Measurements from ENCODE around the gene SERPINH1.

The SERPINH1 gene

DNA sequence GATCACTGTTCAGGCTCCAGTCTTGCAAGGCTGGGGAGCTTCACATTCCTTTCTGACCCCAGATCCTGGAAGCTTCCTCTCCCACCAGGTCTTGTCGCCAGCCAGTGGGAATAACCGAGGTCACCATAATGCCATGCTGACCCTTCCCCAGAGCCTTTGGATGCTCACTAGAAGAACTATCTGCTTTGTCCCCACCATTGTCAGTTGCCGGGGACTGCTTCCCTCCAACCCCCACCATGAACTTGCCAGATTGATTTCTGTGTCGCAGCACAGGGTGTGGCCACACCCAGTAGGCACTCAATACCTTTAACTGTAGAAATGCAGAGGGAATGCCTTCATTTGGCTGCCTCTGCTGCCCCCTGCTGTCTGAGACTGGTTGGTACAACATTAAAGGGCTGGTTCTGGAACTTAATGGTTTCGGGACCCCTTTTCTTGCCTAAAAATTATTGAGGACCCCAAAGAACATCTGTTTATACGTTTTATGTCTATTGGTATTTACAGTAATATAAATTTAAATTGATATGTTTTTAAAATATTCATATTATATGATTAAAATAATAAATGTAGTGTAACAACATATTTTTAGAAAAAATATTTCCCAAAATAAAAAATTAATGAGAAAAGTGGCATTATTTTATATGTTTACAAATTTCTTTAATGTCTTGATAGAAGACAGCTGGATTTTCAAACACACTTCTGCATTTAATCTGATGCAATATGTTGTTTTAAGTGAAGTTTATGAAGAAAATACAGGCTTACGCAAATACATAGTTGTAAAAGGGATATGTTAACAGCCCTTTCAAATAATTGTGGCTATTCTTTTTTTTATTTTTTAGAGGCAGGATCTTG lies 29.6 kb upstream of the SERPINH1 start:
- no peak for DNase-seq (ENCODE audit: low read depth, low spot score)

DNA sequence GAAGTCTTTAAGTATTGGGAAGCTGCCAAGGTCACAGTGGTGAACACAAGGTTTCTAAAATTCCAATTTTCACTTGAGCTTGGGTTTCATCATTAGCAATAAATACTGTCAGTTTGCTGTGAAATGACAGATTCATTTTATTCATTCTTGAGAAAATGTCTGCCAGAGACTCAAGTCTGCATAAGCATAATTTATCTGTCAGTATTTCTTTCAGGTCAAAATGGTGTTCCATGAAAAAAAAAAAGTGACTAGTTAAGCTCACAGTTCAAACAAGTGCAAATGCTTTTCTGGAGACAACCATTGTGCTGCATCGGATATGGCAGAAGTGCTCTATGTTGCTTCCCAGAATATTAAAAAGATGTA lies 28.2 kb upstream of the SERPINH1 start:
- no peak for DNase-seq (ENCODE audit: low read depth, low spot score)

DNA sequence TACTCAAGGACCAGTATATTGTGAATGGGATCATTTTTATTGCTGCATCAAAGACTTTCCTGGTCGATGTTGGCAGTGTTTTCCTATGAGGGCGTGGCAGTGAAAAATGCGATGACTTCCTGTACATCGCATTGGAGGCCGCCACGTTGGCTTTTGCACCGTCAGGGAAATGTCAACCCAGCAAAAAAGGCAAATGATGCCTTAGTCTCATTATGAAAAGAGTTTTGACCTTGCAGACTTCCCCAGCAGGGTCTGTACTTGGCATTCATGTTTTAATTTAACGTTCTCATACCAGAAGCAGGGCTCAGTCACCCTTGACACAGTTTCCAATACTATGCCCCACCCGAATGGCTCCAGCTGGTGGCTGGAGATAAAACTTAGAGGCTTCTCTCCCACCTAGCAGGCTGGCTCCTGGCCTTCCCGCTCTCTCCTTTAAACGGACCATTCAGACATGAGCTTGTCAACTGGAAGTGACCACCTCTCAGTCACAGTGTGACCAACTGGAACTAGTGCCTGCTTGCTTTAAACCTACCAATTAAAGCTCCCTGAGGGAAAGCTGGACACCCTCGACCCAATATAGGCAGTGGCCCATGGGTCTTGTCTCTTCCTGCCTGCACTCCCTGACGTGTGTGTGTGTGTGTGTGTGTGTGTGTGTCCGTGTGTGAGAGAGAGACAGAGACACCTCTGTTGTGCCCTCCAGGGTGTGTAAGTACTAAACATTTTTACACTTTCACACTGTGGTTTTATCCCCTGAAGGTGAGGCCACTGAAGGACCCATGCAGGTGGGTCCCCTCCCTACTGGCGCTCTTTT lies 27.6 kb upstream of the SERPINH1 start:
- DNase-seq (ENCODE audit: low read depth, low spot score): no peak

DNA sequence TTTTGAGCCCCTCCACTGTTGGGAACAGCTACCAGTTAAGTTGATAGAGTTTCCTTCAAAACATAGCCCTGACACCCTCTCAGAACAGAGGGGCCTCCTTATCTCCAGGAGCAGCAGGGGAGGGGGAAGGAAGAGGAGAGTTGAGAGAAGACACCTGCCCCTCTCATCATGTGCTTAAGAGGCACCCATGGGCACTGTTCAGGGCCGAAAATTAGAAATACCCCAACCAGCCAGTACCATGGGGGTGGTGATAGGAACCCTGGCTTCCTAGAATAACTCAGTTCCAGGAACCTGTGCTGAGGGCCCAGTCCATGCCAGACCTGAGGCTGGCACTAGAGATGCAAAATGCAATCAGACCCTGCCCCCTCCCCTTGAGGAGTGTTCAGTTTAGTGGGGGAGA lies 27.0 kb upstream of the SERPINH1 start:
- no peak for DNase-seq (ENCODE audit: low read depth, low spot score)

DNA sequence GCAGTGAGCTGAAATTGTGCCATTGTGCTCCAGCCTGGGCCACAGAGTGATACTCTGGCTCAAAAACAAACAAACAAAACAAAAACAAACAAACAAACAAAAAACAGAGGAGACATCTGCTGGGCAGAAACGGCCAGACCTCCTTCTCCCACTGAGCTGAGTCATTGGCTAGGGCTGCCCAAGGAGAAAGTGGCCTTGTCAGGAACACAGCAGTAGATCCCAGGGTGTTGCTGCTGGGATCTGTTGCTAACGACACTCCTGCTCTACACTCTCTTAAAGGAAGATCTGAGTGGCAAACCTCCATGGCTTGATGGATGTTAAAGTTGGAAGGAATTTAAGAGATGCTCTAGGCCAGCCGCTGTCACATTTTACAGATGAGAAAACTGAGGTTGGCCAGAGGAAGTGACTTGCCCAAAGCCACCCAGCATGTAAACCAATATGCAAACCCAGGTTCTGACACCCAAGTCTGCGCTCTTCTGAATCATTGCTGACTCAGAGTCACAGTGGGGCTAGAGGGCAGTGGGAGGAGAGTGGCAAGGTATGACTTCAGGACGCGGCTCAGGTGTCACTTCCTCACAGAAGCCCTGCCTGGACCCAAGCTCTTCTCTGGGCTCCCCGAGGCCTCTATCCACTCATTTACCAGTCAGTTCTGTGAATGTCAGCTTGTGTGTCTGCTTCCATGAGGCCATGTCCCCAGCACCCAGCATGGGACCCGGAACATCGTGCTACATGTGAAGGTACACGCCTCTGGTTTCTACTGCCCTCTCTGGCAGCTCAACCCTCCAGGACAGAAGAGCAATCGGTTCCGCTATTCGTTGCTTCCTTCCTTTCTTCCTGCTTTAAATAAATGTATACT lies 25.0 kb upstream of the SERPINH1 start:
- no peak for DNase-seq (ENCODE audit: low read depth, low spot score)

DNA sequence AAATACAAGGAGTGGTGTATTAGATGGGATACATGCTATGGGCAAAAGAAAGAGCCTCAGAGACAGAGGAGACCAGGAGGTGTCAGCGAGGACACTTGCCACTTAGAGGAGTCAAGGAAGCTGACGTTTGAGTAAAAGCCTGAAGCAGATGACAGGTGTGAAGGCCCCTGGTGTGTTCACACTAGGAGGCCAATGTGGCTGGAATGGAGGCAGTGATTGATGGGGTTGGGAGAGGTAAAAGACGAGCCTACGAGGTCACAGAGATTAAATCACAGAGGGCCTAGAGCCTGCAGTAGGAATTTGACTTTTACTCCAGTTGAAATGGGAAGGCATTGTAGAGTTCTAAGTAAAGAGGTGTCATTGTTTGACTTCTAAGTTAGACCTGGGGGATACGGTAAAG lies 24.3 kb upstream of the SERPINH1 start:
- no peak for DNase-seq (ENCODE audit: low read depth, low spot score)

DNA sequence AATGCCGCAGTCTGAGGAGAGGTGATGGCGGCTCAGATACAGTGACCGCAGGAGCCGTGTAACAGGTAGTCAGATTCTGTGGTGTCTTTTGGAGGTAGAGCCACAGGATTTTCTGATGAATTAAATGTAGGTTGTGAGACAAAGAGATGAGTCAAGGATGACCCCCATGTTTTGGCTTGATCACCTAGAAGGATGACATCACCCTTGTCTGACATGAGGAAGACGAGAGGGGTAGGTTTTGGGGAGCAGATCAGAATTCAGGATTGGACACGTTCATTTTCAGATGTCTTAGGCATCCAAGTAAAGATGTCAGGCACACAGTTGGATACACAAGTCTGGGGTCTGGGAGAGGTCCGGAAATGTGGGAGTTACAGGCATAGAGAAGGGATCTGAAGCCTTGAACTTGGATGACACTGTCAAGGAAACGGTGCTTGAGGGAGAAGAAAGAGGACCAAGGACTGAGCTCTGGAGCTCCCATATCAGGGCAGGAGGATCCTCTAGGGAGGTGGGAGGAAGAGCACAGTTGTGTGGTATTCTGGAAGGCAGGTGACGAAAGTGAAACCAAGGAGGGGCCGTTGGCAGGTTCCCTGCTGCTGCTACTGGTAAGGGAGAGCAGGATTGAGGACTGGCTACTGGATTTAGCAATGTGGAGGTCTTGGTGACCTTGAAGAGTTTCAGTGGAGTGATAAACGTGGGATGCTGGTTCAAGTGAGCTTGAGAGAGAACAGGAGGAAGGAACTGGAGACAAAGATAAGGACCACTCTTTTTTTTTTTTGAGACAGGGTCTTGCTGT lies 23.7 kb upstream of the SERPINH1 start:
- DNase-seq (ENCODE audit: low read depth, low spot score): no peak

DNA sequence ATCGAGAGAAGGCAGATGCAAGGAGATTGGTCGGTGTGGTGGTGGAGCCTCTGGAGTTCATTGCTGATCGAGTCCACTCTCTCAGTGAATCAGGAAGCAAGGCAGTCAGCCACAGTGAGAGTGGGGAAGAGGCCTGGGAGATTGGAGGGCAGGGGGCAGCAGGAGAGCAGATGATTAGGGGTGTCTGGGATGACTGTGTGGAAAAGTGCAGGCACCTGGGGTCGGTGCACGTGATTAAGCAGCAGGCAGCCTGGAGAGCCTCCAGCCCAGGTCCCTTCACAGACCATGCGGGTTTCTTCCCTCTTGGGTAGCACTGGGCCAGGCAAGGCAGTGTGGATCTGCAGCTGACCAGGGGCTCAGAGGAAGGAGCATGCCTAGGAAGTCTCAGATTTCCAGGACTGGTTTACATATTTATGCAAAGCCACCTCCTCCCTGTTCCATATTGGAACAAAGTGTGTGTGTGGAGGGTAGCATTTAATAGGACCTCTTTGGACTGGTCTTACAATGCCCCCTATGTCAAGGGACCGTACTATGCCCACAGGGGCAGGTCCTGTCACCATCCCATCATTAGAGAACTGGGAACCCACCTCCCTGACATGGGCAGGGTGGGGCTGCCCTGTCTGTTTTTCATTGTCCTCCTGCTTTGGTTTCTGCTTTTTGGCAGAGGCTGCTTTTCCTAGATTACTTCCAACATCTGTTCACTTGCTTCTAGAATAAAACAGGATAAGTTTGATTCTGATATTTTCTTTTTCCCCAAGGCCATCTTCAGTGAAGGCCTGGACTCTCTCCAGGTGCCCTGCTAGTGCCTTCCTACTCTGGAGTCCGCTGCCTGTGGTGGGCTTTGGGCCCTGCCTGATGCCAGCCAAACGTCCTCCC lies 22.4 kb upstream of the SERPINH1 start:
- no peak for DNase-seq (ENCODE audit: low read depth, low spot score)

DNA sequence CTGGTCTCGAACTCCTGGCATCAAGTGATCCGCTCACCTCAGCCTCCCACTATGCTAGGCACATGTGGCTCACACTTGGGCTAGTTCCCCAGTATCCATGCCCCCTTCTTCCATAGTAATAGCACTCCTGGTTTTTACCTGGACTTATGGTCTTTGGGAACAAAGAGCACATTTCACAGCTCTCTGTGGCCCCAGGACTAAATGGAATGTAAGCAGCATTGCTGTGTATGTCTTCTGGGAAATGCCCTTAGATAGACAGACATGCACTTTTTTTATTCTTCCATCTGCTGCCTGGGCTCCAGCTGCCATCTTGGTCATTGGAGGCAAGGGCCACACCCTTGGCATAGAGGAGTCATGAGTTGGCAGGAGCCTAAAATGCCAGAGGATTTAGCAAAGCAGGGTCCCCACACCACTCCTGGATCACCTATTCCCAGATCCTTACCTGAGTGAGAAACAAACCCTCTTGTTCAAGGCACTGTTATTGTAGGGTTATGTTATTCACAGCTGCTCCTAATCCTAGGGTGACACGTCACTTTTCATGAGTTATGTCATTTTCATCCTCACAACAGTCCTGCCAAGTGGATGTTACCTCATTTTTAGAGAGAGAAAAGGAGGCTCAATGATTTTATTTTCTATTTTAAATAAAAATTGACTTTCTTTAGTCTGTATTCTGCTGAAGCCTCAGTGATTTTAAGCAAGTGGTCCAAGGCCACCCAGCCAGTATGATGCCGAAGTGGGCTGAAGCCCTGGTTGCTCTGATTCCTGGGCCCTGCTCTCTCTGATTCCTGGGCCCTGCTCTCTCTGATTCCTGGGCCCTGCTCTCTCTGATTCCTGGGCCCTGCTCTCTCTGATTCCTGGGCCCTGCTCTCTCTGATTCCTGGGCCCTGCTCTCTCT lies 20.6 kb upstream of the SERPINH1 start:
- no peak for DNase-seq (ENCODE audit: low read depth, low spot score)

DNA sequence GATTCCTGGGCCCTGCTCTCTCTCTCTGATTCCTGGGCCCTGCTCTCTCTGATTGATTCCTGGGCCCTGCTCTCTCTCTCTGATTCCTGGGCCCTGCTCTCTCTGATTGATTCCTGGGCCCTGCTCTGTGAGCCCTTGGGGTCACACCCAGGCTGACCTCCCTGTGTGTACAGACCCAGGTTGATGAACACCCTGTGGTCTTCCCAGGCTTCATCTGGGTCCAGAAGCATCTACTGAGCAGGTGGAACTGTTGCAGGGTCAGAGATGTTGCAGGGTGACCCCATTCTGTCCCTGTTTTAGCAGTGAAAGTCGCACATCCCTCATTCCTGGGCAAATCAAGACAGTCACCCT lies 20.0 kb upstream of the SERPINH1 start:
- DNase-seq (ENCODE audit: low read depth, low spot score): no peak

DNA sequence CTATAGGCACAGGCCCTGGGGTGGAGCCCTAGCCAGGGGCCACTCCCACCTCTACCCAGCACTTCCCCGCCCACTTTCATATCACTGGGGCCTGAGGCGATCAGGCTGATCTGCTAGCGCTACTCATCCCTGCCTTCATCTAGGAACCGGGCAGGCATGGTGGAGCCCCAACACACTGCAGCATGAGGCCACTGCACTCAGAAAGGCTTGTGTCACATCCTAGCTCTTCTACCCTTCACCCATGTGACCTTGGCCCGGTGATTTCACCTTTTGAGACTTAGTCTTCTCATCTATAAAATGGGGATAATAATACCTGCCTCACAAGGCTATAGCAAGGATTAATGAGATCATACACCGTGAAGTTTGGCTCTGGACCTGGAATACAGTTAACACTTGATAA lies 18.2 kb upstream of the SERPINH1 start:
- DNase-seq (ENCODE audit: low read depth, low spot score): no peak

DNA sequence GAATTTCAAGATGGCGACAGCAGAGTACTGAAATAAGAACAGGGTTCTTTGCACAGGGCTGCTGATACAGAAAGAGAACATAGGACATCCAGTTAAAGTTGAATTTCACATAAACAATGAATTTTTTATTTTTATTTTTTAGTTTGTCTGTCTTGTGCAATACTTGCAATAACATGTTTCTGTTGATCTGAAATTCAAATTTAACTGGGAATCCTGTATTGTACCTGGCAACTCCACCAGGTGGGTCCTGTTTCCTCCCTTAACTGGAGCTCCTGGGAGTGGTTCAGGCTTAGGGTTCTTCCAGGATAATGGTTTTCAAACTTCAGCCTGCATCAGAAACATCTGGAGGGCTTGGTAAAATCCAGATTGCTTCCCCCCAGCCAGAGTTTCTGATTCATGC lies 14.9 kb upstream of the SERPINH1 start:
- DNase-seq (ENCODE audit: low read depth, low spot score): no peak

DNA sequence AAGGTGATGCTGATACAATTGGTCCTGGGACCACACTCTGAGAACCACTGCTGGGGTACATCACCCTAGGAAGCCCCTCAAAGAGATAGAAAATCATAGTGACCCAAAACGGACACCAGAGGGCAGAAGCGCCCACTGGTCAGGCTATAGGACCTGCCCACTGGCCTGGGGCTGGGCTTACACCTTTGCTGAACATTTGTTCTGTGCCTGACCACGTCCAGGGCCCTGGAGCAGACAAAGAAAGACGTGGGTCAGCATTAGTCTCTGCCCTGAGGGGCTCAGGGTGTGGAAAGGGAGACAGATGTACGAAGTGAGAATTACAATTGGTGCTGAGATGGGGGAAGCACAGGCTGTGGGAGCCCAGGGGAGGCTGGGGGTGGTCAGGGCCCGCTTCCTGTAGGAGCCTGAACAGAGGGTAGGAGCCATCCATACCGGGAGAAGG lies 14.4 kb upstream of the SERPINH1 start:
- no peak for DNase-seq (ENCODE audit: low read depth, low spot score)

DNA sequence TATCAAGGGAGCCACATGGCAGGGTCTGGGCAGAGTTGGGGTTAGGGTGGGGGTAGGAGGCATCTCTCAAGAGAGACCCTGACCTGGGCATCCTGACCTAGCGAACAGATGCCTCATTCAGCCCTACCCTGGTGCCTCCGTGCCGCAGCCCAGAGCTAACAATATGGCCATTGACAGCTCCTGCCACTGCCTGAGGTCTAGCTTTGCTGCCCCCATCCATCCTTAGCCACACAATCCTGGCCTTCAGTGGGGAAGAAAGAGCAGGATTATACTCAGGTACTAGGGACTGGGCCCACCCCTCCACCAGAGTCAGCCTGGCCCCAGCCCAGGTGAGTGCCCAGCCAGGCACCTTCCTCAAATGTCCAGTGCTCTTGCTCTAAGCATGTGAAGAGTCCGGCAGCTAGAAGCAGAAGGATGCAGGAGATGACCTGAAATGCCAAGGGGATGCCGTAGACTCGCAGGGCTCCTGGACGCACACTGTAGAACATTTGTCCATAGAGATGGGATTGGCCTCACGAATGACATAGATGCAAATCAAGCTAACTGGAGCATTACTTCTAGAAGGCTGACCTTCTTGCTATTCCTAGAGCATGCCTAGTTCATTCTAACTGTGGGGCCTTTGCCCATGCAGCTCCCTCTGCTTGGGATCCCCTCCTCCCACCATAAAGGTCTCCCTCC lies 13.3 kb upstream of the SERPINH1 start:
- no peak for DNase-seq (ENCODE audit: low read depth, low spot score)

DNA sequence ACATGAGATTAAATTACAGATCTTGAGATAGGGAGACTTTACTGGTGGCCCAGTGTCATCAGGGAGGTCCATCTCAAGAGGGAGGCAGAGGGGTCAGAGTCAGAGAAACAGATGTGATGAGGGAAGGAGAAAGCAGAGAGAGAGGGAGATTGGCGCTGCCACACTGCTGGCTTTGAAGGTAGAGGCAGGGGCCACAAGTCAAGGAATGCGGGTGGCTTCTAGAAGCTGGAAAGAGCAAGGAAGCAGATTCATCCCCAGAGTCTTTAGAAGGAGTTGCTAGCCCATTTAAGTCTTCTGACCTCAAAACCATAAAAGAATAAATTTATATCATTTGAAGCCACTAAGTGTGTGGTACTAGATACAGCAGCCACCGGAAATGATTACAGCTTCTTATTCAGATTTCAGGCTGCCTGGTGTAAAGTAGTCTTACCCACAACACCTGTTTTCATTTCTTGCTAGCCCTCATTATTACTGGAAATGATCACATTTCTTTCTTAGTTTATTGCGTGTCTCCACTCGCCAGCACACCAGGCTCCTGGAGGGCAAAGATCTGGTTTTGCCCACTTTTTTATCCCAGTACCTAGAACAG lies 12.6 kb upstream of the SERPINH1 start:
- DNase-seq (ENCODE audit: low read depth, low spot score): no peak

DNA sequence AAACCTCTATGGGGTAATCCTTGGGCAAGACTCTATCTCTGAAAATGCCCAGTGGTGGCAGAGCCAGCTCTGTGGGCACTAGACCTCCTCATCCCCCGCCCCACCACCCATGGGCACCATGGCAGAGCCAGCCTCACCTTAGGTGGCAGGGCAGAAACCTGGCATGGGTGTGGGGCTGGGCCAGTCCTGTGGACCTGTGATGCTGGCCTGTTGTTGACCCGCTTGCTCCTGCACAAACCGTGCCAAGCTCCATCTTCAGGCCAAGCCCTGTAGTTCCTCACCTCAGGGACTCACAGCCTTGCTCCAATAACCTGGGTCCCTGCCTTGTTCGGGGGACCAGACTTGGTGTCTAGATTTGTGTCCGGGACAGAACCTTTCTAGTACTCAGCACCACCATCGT lies 8.9 kb upstream of the SERPINH1 start:
- DNase-seq (ENCODE audit: low read depth, low spot score): no peak

DNA sequence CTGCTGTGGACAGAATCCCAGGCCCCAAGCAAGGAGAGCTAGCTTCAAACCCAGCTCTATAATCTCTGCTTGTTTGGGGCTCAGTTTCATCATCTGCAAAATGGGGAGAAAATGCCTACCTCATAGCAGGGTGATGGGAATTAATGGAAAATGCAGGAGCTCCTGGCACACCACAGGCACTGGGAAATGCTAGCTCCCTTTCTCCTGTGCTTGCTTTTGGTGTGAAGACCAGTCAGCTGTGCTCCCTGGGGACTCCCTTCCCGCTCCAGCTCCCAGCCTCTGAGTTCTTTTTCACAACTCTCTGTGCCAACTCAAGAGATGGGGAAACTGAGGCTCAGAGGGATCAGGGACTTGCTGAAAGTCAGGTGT lies 8.2 kb upstream of the SERPINH1 start:
- no peak for DNase-seq (ENCODE audit: low read depth, low spot score)

DNA sequence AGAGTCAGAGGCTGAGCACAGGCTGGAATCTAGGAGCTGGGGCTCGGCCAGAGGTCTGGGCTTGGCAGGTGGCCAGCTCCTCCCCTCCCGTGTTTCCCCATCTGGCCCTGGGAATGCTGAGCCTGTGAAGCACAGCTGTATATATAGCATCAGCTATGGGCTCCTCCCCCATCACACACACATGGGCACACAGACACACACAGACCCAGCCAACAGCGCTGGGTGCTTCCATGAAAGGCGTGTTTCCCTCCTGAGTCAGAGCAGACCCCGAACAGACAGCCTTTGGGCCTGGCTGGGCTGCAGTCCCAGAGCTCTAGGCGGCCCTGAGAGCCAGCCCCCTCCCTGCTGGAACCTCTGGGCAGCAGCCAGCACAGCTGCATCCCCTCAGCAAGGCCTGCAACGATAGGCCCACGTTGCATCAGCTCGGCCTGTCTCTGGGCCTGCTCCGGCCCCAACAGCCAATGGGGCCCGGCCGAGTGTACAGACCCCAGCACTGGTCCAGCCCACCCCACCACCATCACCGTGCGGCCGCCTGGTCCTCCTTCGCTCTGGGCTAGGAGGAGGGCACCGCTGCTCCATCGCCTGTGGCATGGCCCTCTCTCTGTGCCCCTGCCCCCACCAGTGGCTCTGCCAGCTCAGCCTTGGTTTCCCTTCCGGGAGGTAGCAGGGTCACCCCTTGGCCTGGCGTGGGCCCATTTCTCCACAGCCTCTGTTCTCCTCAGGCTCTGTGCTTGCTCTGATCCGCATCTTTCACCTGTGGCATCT lies 7.6 kb upstream of the SERPINH1 start:
- DNase-seq (ENCODE audit: low read depth, low spot score): peak; percentile 99

Measured in brain pericyte (primary cell).